Ovary (tissue), 3 donors: ENCODE measurements around the gene SPAG16.

Experiments
- CTCF ChIP-seq, 3 donors: fragments of 450-650 bp in 2 of 3; fragments of 200-600 bp in 1 of 3; IDR thresholded peaks; one replicate each; pipeline versions ENCODE4 v1.5.1 to v1.8.0; 2016 to 2022; ENCODE audit warnings: antibody characterized with exemption in 3 of 3, mild to moderate bottlenecking in 1 of 3
- EP300 ChIP-seq: sonication (generic); formaldehyde crosslinking; IDR thresholded peaks from one replicate; pipeline ENCODE4 v1.6.1; 2017; ENCODE audit warnings: antibody characterized with exemption
- POLR2A ChIP-seq: fragments of 450-650 bp; IDR thresholded peaks from one replicate; pipeline ENCODE4 v1.6.1; 2017; ENCODE audit warnings: antibody characterized with exemption, mild to moderate bottlenecking, moderate library complexity
- donor health status: DM: no; HTN: no; CAD: no.

GRCh38 chr2:213320604-213321003, 36.3 kb downstream of the SPAG16 start:
- TF ChIP-seq CTCF (IDR thresholded peaks at IDR 0.05), result no peak
- TF ChIP-seq POLR2A, result no peak
- no peak for TF ChIP-seq EP300
